HG02588 (cell line): ENCODE data around the gene CDHR5.
"Not testable (repeated sequence)": the region's sequence is repeated elsewhere in the genome, so short reads cannot be mapped to it uniquely, and the experiment has no call there.

ENCODE experiments used
- ATAC-seq: cut with Tn5 transposase; IDR thresholded peaks from one replicate; pipeline ENCODE4 v1.9.1; 2021; ENCODE audit warnings: mild to moderate bottlenecking, moderate library complexity; ENCODE audit not compliant: unreplicated experiment

CDHR5 gene

DNA sequence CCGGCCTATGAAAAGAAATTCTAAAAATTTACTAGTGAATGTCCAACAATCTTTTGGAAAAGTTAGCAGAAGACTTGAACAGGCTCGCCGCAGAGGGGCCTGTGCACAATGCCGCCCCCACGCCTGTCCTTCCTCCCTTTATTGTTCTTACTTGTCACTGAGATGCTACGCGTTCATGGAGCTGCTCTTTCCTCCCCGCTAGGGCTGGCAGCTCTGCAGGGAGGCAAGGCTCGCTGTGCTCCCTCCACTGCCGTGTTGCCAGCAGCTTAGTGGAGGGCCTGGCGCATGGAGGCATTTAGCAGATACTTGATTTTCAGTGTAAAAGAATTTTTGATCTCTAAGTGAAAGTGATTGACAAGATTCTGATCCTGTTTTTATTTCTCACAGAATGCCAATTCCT is 33.8 kb downstream of the CDHR5 start:
- ATAC-seq: no peak

DNA sequence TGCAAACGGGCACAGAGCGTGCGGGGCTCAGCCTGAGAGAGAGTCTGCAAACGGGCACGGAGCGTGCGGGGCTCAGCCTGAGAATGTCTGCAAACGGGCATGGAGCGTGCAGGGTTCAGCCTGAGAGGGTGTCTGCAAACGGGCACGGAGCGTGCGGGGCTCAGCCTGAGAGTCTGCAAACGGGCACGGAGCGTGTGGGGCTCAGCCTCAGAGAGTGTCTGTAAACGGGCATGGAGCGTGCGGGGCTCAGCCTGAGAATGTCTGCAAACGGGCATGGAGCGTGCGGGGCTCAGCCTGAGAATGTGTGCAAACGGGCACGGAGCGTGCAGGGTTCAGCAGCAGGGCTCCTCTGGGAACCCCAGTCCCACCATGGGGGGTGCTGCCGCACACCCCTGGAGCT is 35.0 kb downstream of the CDHR5 start:
- ATAC-seq: no peak

DNA sequence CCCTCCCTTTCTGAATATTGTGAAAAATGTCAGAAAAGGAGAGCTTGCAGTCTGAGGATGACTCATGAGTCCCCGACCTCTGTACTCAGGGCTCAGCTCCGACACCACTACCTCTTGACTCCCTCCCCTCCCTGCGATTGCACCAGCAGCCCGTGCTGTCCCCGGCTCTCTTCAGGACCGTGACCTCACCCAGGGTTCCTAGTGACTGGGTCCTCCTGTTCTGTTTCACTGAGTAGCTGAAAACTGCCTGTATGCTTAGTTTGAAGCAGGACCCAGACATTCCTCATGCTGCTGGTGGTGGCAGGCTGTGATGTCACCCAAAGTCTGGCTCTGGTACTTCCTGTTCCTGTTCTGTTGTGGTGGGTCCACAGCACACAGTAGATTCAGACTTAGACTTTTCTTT is 36.8 kb downstream of the CDHR5 start:
- no peak for ATAC-seq

DNA sequence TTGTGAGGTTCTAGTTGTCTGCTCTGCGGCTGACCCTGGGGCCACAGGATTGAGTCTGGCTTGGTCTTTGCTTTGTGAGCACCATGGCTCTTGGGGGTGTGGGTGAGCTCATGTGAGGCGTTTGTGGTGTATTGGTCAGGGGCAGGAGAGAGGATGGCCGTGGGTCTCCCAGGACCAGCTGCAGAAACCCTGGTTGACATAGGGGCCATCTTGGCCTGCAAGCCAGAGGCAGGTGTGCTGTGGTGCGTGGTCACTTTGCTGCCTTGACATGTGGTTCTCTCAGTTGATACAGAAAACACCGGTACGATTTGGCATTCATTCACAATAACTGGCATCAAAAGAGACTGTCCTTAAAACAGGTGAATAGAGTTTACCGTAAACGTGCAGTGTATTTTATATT is 37.2 kb downstream of the CDHR5 start:
- no peak for ATAC-seq

DNA sequence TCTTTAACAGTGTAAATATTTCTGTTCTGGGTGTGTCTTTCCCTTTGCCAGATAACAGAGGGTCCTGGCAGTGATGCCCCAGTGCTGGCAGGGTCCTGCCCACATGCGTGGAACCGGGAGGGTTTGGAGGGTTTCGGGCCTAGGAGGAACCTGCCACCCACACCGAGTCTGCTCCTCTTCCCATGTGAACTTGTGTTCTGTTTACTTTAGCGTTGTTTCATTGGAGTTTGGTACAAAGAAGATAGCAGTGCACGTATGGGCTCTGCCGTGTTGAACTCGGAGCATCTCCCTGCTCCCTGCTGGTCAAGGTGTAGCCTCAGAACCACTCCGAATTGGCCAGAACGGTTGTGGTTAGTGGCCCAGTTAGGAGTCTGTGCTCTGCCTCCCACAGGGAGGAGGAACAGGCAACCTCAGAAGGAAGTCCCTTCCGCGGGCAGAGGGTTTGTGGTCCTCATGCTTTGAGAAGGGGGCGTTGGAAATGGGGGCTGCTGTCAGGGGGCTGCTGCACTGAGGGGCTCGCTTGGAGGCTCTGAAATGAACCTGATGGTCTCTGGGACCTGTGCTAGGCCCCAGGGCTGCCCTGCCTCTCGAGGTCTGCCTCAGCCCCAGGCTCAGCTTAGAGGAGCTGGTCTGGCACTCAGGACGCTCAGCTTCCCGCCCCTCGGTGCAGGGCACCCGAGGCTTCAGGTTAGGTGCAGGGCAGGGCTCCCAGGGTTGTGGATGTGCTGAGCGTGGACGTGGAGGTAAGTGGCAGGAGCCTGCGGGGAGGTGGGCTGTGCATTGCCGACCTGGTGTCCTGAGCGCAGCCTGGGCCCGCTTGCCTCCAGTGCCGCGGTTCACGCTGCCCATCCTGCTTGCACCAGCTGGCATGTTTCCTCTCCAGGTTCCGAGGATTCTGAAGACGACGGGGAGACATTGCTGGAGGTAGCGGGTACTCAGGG is 38.1 kb downstream of the CDHR5 start:
- ATAC-seq: no peak

DNA sequence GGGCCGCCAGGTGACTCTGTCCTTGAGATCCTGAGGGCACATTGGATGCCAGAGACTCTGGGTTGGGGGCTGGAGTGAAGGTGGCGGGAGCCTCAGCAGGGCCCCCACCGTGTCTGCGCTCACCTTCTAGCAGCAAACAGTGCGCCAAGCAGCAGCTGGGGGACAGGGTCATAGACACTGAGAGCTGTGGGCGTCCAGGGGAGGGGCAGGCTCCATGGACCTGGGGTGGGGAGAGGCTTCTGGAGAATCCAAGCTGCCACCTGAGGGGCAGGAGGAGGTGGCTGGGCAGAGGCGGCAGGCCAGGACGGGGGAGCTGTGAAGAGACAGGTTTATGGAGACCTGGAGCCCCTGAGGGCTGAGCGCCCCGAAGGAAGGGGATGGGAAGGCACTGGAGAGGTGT is 40.5 kb downstream of the CDHR5 start:
- no peak for ATAC-seq

DNA sequence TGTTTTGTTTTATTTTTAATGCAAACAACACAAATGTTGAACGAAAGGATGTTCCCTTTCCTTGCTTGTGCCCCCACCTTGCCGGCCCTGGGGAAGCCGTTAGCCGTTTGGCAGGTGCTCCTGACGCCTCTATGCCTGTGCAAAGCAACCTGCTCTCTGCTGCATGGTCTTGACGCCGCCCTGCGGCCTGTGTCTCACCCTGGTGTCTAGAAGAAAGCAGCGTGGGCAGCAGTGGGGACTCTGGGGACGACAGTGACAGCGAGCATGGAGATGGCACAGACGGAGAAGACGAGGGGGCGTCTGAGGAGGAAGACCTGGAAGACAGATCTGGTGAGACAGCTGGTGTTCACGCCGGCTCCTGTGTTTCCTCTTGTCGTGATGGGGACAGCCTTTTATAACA is 43.0 kb downstream of the CDHR5 start:
- no peak for ATAC-seq

DNA sequence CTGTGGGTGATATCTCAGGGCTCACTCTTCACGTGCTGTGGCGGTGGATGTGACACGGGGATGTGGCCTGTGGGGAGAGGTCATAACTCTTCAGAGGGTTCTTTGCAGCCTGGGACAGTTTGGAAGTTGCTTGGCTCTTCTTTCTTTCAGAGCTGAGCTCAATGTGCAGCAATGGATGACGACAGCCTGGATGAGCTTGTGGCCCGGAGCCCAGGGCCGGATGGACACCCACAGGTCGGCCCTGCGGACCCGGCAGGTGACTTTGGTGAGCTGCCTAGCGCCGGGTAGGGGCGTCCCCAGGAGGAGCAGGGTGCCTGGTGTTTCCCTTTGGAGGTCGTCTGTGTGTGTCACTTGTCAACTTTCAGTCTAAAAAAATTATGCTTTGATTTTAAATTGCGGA is 43.4 kb downstream of the CDHR5 start:
- ATAC-seq: no peak

DNA sequence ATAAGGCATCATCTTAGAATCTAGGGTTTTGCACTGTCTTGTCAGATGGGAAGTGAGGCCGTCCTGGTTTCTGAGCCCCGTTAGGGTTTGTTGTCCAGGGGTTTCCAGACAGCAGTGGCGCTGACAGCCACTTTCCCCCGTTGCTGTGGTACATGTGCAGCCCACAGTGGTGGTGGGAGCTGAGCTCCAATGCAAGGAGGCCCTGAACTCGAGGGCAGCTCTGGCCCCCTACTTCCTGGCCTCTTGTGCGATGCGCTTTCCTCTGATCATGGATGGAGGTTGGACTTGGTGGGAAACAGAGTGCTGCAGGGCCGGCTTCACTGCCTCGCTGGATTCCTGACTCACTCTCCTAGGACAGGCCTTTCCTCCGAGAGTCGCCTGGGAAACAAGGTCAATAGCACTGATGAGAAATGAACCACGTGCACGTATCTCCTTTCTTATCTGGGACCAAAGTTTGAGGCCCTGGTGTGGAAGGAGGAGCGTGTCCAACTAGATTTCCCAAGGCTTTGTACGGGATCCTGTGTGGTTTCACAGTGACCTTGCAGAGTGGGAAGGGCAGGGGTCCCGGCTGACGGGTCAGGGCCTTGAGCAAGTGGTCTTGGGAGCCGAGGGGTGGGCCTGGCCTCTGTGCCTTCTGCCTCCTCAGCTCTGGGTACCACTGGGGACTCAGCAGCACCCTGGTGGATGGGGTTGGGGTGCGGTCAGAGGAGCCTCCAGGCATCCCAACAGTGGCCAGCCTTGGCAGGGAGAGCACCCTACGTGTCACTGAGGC is 44.7 kb downstream of the CDHR5 start:
- no peak for ATAC-seq

DNA sequence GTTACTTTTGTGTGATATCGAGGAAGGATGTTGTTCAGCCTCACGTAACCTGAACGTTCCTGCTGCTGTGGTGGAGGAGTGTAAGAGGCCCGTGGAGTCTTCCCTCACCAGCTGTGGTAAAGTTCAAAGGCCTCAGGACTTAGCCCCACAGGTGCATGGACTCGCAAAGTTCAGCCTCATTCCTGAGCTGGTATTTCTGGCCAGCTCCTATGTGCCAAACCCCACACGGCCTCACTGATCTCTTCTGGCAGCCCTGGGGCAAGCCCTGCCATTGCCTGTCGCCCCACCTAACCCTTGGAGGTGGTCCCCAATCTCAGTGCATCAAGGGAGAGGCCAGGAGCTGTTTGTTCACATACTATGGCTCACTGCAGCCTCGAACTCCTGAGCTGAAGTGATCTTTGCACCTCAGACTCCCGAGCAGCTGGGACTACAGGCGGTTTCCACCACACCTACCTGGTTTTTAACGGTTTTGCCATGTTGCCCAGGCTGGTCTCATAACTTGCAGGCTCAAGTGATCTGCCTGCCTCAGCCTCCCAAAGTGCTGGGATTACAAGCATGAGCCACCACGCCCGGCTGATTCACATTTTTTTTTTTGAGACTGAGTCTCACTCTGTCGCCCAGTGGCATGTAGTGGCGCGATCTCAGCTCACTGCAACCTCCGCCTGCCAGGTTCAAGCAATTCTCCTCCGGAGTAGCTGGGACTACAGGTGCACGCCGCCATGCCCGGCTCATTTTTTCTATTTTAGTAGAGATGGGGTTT is 46.3 kb downstream of the CDHR5 start:
- ATAC-seq: no peak

DNA sequence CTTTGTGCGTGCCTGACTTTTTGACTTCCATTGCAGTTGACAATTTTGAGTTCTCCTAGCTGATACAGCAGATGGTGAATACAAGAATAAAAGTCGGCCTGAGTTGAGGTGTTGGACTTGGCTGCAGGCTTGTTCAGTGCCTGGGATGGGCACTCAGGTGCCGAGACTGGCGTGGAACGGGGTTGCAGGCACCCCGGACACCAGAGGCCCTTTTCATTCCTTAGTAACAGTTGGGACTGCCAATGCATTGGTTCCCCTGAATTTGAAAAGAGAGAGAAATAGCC is 47.2 kb downstream of the CDHR5 start:
- no peak for ATAC-seq

DNA sequence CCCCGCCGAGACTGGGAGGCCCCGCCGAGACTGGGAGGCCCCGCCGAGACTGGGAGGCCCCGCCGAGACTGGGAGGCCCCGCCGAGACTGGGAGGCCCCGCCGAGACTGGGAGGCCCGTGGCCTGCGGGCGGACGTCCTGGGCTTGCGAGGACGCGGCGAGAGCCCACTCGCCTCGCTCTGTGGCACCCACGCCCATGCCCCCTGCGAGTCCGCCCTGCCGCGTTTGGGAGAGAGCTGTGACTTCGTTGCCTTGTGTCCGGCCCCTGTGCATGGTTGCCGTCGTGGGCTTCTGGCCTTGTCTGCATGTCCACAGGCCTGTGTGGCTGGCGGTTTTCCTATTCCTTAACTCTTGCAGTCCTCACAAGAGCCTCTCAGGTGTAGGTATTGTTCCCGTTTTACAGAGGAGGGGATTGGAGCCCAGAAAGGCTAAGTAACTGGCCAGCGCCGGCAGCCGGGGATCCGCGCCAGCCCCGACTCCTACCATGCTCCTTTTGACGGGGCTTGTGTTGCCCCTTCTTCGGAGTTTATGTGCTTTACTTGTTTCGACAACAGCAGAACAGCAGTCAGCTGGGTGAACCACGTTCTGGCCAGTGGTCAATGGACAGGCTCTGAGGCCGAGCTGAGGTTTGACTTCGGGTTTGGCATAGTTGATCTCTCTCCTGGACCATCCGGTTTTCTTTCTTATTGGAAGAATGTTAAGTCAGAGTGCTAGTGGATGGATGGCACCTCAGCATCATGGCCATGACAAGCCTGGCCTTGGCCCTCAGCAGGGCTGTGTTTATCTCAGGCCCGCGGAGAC is 47.7 kb downstream of the CDHR5 start:
- ATAC-seq: no peak

DNA sequence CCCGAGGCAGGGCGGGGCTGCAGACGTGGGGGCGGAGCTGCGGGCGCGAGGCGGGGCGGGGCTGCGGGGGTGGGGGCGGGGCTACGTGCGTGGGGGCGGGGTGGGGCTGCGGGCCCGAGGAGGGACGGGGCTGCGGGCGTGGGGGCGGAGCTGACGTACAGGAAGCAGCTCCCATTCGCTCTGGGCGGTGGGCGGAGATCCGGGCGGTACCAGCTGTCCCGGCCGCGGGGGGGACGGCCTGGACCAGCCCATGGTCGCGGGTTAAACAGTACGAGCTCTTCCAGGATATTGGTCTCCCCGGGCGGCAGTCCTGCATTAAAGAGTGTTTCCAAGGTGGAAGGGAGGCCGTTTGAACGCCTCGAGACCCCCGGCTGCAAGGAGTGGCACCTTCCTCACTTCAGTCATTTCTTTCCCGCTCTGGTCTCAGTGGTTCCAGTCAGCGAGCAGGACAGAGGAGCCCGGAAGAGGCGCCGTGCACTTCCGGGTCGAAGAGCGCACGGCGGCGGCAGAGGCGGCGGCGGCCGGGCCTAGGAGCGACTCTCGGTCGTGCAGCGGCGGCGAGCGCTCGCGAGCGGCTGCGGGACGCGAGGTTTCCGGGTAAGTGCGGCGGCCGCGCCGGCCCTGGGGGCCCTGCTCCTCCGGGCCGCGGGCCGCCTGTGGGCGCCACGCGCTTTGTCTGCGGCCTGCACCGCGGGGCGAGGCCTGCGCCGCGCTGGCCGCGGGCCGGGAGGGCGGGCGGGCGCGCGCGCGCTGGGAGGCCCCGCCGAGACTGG is 48.6 kb downstream of the CDHR5 start, which contains the start of gene PHRF1:
Gene PHRF1, plus strand, starts transcription at position 475 of the 773 bp plus-strand sequence. CDS start 5,043 bp downstream, outside the sequence.
- peak; percentile 80 for ATAC-seq

DNA sequence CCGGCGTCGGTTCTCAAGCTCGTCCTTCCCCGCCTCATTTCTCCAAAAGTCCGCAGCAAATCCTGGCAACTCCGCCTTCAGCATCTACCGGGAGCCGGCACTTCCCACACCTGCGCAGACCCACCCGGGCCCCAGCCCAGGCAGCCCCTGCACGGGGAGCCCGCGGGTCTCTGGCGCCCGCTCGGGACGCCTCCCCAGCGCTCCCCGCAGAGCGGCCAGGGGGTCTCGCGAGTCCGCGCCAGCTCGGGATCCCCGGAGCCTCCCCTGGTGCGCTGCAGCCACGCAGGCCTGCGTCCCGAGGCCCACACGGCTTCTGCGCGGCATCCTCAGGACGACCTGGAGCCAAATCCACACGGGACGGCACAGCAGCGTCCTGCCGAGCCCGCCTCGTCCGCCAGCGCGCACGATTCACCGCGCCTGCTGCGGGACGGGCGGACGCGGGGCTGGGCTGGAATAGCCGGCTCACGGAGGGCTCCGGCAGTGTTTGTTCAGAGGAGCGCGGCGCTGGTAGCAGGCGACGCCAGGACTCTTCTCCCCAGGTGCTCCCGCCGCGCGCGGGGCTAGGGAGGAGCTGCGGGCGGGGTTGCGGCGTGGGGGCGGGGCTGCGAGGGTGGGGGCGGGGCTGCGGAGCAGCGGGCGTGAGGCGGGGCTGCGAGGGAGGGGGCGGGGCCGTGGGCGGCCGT is 49.3 kb downstream of the CDHR5 start:
- ATAC-seq: peak; percentile 38

DNA sequence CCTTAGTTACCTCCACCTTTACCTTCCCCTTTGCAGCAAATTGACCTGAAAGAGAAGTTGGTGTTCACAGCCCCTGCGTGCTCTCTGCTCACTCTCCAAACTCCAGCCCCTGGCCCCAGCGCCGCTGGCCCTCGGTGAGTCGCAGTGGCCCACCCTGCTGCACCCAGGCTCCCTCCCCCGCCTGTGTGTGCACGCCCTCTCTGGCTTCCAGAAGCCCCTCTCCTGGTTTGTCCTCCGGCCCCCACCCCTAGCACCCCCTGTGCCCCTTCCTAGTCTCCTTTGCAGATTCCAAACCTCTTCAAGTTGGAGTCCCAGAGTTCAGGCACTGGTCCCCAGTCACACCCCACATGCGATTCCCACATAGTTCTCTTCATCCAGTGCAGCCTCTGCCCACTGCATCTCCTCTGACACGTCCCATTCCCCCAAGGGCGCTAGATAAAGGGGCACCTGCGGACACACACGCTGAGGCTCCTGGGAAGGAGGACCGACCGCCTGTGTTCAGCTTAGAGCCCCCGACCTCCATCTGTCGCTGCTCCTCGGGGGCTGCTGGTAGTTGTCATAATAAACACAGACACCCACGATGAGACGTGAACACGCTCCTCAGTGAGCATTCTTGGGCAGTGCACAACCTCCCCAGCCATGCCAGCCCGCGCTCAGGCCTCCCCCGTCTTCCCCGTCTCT is 50.0 kb downstream of the CDHR5 start:
- no peak for ATAC-seq

DNA sequence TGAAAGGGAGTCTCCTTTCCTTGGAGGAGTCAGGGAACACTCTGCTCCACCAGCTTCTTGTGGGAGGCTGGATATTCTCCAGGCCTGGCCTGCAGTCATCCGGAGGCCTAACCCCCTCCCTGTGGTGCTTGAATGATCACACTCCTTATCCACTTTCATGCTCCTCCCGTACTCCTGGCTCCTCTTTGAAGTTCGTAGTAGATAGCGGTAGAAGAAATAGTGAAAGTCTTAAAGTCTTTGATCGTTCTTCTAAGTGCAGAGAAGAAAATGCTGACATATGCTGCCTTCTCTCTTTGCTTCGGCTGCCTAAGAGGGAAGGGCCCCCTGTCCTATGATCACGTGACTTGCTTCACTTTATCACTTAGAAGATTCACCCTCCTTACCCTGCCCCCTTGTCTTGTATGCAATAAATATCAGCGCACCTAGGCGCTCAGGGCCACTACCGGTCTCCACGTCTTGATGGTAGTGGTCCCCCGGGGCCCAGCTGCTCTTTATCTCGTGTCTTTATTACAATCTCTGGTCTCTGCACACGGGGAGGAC is 50.7 kb downstream of the CDHR5 start:
- ATAC-seq: not testable (repeated sequence)

DNA sequence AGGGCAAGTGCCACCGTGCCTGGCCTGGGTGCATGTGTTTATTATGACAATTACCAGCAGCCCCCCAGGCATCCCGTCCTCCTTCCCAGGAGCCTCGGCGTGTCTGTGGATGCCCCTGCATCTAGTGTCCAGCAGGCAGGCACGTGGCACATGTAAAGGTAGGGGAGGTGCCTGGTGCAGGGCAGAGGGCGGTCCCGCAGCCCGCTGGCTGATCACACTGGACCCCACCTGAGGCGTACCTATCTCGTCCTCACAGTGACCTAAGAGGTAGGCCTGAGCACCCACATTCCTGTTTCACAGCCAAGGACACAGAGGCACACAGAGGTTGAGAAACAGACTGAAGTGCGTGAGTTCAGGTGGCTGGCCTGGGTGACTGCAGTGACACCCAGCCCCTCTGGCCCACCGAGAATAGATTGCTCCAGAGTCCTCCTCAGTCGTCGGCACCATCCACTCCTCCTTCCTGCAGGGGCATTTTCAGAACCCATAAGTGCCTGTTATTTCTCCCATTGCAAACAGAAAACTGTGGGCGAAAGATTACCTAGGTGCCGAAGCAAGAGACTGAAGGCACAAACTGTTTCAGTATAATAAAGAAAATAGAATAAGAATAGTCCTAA is 51.5 kb downstream of the CDHR5 start:
- ATAC-seq: no peak

DNA sequence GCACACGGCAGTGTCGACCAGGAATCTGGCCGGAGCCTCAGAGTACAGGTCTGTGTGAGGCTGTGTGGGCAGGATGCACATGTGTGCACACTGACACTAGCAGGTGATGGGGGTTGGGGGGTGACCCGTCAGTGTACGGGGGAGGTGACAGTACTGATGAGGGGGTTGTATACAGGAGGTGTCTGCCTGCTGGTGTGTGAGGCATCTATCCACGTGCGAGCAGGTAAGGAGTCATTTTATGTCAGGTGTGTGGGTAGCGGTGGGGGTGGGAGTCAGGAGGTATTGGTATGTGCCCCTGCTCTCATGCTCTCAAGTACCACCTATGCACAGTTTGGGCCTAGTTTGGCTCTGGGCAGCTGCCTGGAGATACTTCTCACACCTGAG is 53.0 kb downstream of the CDHR5 start:
- ATAC-seq: no peak
